GM18868 (cell line): ENCODE results near the gene ANKS3.
"Not testable (repeated sequence)": the region's sequence is repeated elsewhere in the genome, so short reads cannot be mapped to it uniquely, and the experiment has no call there.

Experiments
- ATAC-seq: cut with Tn5 transposase; IDR thresholded peaks from one replicate; pipeline ENCODE4 v1.9.1; 2021; ENCODE audit warnings: mild to moderate bottlenecking, moderate library complexity; ENCODE audit not compliant: unreplicated experiment

The ANKS3 gene

DNA sequence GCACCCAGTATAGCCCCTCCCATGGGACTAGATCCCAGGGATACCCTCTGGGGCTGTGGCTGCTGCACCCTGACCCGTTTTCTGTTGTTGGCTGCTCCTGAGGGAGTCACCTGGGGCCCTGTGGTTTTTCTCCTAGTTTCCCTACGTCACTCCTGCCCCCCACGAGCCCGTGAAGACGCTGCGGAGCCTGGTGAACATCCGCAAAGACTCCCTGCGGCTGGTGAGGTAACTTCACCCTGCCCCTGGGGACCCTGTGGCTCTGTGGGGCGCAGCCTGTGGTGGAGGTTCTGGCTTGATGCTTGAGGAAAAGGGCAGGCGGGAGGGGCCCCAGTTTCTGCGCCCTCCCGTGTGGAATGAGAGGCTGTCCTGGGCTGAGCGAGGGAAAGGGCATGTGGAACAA lies 82.2 kb downstream of the ANKS3 start:
- ATAC-seq = no peak

DNA sequence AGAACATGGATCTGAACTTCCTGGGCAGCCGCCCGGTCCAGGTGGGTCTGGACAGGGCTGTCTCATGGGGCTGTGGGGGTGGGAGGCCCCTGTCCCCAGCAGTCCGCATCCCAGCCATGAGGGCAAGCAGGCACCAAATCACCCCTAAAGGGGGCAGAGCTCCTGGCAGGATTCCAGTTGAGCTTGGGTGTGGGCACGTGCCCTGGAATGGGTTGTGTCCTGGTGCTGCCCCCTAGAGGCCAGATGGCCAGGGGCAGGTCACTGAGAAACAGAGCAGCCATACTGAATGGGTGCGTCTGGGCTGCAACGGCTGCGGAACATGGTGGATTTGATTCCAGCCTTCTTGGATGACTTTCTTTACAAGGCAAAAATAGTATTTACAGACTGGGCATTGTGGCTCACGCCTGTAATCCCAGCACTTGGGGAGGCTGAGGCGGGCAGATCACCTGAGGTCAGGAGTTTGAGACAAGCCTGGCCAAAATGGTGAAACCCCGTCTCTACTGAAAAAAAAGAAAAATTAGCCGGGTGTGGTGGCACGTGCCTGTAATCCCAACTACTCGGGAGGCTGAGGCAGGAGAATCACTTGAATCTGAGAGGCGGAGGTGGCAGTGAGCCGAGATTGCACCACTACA lies 83.5 kb downstream of the ANKS3 start:
- ATAC-seq = not testable (repeated sequence)

DNA sequence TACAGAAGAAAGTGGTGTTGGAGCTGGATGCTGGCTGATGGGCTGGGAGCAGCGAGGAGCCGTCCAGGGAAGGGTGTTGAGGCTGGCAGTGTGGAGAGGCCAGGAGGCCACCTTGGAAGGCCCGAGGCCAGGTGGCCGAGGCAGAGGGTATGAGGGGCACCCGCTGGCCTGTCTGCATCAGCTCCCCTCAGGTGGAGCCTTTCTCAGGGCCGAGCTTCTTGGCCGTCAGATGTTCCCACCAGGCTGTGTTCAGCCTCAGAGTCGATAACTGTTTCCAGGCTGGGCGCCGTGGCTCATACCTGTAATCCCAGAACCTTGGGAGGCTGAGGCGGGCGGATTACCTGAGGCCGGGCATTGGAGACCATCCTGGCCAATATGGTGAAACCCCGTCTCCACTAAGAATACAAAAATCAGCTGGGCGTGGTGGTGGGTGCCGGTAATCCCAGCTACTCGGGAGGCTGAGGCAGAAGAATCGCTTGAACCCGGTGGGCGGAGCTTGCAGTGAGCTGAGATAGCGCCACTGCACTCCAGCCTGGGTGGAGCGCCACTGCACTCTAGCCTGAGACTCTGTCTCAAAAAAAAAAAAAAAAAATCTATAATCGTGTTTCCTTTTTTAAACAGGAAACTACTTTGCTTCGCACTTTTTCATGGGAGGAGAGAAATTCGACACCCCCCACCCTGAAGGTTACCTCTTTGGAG lies 84.2 kb downstream of the ANKS3 start:
- ATAC-seq = no peak

DNA sequence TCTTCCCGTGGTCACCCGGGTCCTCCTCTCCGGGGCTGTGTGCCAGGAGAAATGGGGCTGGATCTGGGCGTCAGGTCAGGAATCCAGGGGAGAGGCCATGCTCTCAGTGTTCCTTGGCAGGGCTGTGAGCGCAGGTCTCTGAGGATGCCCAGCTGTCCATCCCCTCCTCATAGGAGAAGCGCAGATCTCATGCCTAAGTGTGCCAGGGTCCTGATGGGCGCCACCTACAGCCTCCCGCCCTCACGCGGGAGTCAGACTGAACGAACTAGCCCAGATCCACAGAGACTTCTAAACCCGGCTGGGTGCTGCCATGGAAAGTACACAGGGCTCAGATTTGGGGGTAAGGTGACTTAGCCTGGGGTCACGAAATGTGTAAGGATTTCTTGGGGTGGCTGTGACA lies 85.2 kb downstream of the ANKS3 start:
- no peak for ATAC-seq

DNA sequence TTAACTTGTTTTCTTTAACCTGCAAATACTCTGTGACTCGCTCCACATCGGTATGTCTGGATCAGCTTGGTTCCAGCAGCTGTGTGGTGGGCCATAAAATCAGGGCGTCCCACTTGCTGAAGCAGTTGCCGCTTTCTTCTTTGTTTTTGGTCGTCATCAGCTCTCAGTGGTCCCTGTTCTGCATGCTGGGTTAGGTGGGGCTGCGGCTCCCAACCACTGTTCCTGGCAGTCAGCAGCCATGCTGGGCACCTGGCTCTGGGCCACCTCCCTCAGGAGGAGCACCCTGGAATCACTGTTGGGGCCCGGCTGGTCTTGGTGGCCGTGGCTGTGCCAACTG lies 86.5 kb downstream of the ANKS3 start:
- ATAC-seq = no peak

DNA sequence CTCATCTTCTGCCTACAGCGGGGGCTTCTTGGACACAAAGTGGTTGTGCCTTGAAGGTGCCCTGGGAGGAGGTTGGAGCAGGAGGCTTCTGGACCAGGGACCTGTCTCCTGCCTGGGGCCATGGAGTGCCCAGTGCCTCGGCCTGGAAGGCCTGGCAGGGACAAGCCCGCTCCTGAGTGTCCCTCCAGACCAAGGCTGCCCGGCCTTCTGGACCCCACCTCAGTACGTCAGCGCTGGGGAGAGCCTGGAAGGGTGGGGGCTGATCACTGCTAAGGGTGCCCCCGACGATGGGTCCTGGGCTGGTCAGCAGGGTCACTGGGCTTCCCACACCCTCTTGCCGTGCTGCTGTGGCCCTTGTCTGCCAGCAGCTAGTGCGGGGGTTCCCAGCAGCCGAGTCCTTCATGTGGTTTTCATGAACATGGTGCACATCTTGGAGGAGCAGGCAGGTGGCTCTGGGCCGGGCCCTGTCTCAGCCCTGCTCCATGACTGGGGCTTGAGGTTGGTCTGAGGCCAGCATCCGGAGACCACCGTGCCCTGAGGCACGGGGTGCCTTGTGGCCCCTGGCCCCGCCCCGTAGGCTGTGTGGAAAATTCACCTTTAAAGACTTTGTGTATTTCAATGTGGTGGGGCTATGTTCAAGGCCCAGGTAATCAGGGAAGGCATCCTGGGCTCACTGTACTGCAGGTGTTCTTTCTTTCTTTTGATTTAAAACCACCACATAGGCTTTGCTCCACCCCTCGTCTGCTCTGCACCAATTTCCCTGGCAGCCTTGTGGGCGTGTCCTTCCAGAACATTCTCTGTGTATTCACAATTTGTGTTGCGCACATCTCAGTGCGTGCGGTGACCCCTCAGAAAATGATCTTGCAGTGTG lies 87.1 kb downstream of the ANKS3 start:
- ATAC-seq = no peak
